GM19043 (cell line): Measurements from ENCODE around the gene SREBF1.

ENCODE experiments used
- ATAC-seq: cut with Tn5 transposase; IDR thresholded peaks from one replicate; pipeline ENCODE4 v1.9.1; 2021; ENCODE audit warnings: low read depth; ENCODE audit not compliant: unreplicated experiment

SREBF1 gene

DNA sequence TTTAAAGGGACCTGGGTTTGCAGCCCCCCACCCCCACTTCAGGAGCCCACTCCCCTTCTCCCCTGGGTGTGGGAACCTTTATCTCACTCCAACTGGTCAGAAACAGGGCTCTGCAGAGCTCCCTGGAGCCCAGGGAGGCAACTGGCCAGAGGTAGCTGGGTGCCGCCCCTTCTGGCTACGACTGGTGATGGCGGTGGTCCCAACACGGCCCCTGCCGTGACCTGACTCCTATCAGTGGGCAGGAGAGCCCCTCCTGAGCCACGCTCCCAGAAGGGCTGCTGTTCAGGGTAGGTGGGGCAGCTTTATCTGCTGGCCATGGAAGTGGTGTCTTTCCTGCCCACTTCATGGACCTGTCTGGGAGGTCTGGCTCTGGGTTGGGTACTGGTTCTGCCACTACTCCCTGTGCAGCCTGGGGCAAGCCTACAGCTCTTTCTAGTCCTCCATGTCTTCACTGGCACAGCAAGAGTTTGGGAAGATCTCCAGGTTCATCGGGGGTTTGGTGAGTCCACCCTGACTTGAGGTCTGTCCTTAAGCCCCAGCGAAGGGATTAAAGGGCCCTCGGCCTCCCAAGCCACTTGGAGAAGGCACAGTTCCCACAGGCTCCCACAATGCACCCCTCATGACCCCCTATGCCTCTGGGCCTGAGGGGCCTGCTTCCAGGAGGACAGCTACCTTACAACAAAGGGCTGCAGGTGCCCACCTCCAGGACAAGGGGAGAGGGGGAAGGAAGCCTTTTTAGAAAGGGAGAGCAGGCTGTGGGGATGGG is 5.5 kb upstream of the SREBF1 start:
- no peak for ATAC-seq

DNA sequence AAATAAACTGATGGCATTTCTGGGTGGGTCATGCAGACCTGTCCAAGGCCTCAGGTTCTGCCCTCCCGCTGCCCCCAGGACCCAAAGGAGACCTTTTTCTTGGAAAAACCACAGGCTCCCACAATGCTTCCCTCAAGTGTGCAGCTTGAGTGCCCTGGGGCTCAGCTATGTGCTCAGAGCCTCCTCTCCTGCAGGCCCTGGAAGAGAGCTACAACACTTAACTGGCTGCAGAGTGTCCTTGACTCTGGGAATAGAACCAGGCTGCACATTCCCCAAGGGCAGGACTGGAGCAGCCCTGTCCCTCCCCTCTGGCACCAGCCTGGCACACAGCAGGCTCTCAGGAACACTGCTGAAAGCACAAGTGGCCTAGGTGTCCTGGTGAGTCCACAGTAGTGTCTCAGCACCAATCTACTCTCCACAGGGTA is 4.8 kb upstream of the SREBF1 start:
- ATAC-seq = no peak

DNA sequence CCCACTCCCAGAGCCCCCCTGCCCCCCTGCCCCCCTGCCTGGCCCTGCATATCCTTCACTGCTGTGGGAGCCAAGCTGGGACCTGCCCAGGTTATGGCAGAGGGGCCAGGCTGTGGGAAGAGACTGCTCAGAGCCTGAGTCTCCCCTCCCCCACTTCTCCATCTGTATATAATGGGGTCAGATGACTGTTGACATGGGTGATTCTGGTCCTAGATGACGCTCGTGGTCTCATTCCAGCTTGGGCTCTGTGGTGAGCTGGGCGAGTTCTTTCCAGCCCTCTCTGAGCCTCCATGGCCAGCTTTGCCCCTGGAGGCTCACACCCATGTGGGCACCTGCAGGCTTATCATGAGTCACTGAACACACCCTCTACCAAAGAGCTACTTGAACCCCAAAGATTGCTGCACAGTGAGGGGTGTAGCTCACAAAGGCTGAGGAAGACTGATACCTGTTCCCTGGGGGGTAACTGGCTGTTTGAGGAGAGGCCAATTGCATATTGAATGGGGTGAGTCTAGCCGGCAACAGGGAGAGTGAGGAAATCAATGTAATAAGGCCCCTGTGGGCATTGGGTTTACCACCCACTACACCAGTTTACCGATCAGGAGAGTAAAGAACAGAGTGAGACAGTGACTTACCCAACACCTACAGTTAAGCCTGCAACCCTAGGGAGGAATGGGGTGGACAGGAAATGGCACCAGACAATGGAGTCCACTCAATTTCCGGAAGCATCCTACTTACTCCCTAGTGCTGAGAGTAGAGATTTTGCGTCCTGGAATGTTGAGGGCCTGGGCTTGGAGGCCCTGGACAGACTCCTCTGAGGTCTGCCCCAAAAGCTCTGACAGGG is 4.2 kb upstream of the SREBF1 start:
- ATAC-seq = no peak

DNA sequence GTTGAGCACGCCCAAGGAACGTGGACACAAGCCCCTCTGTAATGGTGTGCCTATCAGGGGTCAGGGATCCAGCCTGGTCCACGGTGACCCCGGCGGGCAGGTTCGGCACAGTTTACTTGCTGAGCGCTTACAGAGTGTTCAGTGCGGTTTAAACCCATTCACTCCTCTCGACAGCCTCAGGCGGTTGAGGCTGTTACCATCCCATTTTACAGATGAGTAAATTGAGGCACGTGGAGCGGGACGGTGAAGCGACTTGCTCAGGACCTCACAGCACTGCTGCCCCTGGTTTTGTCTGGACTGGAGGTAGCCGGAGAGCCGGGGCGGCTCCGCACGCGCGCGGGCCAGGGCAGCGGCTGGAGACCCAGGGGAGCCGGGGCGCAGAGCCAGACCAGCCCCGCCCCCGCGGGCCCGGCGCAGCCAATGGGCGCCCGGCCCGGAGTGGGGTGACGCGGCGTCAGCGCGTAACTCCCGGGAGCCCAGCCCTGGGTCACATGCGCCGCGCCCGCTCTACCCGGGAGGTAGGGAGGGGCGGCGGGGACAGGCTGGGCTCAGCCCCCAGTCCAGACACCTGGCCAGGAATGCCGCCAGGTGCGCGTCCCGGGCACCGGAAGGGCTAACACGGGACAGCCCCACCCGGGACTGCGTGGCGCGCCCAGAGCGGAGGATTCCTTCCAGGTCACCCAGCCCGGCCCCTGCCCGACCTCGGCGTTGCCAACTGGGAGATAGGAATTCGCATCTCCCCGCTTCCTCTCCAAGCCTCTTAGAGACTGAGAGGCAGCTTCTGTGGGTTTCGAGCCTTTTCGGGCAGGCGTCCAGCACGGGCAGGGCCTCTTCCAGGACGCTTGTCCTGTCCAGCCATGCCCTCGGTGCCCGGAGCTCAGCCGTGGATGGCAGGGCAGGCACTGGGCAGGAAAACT is 3.3 kb upstream of the SREBF1 start:
- peak; percentile 54 for ATAC-seq

DNA sequence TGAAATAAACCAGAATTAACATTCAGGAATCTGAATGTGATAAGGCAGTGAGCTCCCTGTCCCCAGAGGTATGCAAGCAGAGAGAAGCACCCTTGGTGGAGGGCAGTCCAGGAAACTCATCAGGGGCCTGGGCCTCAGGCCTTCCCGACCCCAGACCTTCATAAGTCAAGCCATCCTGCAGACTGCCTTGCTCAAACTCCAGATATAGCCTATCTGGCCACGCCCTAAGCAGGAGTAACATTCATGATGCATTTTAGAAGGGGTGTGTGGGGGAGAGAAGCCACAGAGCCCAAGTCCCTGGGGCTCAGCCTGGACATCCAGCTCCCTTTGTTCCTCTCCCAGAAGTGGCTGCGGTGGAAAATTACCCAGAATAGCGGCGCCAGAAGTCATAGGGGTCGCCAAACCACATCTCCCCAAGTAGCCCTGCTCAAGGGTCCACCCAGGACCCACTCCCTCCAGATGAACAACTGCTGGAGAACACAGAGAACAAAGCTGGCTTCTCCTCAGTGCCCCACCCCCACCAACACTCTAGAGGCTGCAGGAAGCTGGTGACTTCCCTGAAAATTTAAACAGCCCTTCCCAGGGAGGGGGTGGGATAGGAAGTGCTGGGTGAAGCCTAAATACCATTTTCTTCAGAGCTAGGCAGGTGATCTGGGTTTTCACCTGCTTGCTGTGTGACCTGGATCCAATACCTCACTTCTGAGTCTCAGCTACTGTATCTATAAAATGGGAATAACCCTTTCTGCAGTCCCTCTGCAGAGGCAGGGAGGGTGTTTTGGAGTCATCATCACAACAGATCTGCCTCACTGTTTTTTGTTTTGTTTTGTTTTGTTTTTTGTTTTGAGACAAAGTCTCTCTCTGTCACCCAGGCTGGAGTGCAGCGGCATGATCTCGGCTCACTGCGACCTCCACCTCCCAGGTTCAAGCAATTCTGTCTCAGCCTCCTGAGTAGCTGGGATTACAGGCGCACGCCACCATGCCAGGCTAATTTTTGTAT is 1.5 kb upstream of the SREBF1 start:
- no peak for ATAC-seq

DNA sequence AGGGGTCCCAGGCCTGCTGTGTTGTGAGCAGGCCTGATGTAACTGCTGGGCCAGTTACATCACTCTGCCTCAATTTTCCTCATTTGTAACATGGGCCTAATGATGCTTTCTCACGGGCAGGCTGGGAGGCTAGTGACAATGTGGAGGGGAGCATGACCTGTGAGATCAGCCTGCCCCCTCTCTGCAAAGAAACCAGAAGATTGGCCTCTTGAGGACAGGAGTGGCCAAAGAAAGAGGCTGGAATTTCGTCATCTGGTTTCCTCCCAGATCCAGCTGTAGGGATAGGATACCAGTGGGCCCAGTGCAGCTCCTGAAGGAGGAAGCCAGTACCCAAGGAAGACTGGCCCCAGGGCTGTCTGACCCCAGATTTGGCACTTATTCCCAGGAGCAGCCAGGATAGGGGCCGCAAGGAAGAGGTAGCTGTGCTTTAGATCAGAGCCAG is 615 bp upstream of the SREBF1 start:
- no peak for ATAC-seq

DNA sequence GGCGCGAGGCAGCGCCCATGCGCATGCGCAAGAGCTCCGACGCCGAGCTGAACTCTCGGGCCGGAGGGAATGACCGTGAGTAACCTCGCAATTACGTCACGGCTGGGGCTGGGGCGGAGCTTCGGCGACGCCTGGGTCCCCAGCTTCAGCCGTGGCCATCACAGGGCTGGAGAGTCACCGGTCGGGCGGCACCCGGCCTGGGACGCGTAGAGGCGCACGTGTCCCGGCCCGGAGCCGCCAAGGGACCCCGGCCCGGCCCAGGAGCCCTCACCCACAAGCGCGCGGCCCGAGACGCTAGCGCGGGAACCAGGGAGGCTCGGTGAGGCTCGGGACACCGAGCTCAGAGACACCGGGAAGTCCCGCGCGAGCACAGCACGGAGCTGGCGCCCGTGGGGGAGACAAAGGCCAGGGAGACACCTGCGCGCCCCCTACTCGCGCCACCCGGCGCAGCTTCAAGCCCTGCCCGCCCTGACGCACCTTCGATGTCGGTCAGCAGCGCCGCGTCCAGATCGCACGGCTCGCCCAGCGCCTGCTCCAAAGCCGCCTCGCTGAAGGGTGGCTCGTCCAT is 452 bp downstream of the SREBF1 start:
- ATAC-seq = peak; percentile 48

DNA sequence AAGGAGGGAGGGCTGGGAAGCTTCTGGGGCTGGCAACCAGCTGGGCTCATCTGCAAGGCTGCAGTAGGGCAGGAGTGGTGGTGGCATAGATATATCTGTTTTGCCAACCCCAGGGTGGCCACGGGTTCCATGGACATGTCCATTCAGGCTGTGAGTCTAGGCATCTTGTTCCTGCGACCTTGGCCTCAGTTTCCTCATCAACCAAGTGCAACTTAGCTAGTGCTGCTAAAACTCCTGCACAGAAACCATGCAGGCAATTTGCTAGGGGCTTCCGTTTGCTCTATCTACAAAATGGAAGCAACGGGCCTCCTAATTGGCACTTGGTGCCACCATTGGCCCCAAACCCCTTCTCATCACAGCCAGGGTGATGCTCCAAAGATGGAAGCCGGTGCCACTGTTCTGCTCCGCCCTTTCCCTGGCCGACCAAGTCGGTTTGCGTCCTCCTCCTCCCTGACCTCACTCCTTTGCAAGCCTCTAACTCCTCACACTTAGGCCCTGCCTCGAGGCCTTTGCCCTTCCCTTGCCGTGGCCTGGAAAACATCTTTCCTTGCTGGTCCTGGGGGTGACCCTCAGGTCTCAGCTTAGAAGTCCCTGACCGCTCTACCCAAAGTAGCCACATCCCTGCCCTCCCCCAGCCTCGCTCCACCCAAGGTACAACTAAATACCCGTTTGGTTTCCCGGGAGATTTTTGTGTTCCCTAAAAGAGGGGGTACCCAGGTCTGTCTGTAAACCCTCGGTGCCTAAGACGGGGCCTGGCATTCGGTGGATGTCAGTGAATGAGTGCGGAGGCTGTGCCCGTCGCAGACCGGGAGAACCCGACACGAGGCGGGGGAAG is 1.2 kb downstream of the SREBF1 start:
- ATAC-seq = no peak

DNA sequence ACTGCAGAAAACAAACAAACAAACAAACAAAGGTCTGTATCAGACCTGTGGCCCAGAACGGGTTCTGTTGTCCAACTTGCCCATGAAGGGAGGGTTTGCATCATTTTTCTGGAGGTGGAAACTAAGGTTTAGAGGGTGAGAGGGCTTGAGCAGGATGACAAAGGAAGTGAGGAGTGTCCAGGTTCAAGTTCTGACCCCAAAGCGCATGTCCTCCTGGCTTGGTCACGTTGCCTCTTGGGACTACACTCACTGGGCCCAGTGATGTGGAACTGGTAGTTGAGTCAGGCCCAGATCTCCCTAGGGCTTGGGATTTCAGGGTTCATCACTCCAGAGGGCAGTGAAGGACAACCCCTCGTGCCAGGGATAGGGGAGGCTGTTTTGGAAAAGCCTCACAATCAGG is 1.8 kb downstream of the SREBF1 start:
- no peak for ATAC-seq

DNA sequence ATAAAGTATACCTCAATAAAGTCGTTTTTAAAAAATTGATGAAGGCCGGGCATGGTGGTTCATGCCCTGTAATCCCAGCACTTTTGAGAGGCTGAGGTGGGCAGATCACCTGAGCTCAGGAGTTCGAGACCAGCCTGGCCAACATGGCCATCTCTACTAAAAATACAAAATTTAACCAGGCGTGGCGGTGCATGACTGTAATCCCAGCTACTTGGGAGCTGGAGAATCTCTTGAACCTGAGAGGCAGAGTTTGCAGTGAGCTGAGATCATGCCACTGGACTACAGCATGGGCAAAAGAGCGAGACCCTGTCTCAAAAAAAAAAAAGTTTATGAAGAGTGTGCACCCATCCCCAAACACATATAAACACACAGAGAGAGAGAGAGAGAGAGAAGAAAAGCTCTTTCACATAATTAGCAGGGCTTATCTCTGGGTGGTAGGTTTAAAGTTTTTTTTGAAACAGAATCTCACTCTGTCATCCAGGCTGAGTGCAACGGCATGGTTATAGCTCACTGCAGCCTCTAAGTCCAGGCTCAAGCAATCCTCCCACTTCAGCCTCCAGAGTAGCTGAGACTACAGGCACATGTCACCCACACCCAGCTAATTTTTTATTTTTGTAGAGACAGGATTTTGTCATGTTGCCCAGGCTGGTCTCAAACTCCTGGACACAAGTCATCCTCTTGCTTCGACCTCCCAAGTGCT is 3.0 kb downstream of the SREBF1 start:
- ATAC-seq = no peak

DNA sequence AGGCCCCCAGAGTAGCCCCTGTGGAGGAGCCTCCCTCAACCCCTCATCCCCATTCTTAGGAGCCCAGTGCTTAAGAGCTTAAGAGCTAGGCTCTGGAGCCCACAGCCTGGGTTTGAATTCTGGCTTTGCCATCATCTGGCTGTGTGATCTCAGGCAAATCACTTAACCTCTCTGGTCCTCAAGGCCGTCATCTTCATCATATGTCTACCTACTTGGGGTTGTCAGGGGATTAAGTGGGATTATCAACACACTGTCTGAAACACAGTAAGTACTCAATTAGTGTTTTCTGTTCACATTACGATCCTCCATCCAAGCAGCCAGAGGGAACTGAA is 4.8 kb downstream of the SREBF1 start:
- no peak for ATAC-seq

DNA sequence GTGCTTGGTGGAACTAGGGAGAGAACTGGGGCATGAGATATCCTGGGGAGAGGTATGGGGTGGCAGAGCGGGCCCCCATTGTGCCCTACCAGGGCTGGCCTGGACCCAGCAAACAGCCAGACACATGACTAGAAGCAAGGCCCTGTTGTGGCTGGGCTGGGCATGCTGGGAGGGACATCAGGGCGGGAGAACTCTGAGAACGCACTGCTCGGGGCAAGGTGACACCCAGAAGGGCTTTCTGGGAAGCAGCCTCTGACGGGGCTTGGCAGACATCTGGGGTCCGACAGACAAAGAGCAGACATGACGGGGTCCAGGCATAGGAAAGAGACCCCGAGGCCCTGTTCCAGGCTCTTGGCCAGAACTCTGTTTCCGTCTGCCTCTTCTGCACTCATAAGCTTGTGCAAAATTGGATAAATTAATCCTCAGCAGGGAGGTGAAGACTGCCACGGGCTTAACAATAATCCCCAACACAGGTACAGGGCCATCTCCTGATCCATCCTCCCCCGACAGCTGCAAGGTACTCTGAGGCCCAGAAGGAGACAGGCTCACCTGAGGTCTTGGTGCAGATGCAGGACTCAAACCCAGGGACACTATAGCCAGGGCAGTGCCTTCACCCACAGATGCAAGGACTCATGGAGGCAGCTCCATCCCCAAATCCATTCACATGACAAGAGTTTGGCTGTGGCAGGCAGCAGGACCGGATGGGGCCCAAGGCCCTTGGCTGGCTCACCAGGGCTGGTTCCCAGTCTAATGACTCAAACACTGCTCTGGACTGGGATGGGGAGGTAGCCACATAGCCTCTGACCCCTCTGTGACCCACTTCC is 5.4 kb downstream of the SREBF1 start:
- no peak for ATAC-seq

DNA sequence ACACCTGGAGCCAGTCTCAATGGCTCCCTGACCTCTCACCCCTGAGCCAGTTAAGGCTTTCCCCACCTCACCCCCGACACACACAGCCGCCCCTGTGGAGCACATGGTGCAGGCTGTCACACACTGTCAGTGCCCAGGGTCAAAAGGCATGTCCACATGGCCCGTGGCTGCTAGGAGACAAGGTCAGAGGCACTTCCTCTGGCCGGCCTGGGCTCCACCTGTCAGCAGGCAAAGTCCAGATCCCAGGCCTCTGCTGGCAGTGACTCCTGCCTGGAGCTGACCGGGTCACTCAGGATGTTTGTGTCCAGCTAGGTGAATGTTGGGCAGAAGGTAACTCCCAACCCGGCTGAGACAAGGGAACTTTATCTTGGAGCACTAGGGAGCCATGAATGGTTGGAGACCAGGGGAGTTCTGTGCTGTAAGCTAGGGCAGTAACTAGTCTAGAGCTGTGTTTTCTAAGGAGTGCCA is 6.0 kb downstream of the SREBF1 start:
- no peak for ATAC-seq

DNA sequence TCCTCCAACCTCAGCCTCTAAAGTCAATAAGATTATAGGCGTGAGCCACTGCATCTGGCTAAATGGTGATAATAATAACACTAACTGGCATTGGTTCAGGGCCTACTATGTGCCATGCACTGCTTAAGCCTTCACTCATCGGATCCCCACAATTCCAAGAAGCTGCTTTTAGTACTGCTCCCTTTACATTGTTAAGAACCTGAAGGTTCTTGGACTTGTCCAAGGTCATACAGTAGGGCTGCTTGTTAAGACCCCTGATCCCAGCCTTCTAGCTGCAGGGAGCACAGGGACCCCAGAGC is 6.6 kb downstream of the SREBF1 start:
- ATAC-seq = no peak

DNA sequence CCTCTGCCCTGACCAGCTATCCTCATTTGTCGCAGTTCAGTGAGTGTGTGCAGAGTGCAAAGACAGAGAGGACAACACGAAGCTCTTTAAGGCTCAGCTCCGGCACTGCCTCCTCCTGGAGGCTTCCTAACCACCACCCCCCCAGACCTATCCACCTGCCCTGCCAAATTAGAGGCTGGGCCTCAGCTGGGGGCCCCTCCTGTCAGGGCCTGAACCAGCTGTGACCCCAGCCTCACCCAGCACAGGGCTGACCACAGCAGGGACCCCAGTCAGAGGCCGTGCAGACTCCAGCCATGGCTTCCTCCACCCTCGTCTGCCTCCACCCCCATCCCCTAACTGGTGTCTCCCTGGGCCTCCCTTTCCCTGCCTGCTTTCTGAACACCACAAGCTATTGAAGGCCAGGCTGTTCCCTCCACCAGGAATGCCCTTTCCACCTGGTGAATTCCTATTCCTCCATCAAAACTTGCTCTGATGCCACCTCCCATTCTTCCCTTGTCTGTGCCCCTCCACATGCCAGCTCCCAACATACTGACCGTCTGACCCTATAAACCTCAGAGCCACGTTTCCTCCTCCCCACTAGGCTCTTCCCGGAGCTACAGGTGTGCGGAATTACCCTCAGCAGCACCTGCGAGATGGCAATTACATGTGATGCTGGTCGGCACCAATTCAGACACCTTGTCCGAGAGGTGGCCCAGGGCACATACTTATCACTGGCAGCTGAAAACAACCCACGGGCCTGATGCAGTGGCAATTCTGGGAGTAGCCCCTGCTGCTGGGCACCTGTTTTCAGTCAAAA is 8.8 kb downstream of the SREBF1 start:
- ATAC-seq = no peak
